Esophagus squamous epithelium (tissue), 5 donors: Measurements from ENCODE around the gene TMEM95. TPM values are rescaled to one million over a fixed set of nuclear protein-coding genes. Genes with fewer than 3 reads are reported as not detected.

ENCODE experiments used
- DNase-seq: peaks from one replicate; lab custom pipeline; 2025; lab: John Stamatoyannopoulos, UW
- H3K27ac ChIP-seq, 4 donors: fragments of 200-600 bp; sonication (generic); one replicate each; pipeline ENCODE4 v1.5.1; 2016 to 2019; ENCODE audit warnings: mild to moderate bottlenecking in 1 of 4
- H3K27me3 ChIP-seq, 4 donors: fragments of 200-600 bp; sonication (generic); 1 replicate in 3 of 4; 2 replicates in 1 of 4; pipeline versions ENCODE4 v1.5.1 to v1.6.0; 2017 to 2021; ENCODE audit warnings: antibody characterized with exemption in 1 of 4
- H3K36me3 ChIP-seq, 3 donors: fragments of 200-600 bp; sonication (generic); one replicate each; pipeline ENCODE4 v1.5.1; 2016 to 2019
- H3K4me1 ChIP-seq, 3 donors: fragments of 200-600 bp; sonication (generic); one replicate each; pipeline ENCODE4 v1.5.1; 2017 to 2019
- H3K4me3 ChIP-seq, 4 donors: fragments of 200-600 bp; sonication (generic); 1 replicate in 3 of 4; 2 replicates in 1 of 4; pipeline ENCODE4 v1.5.1; 2016 to 2019; ENCODE audit warnings: mild to moderate bottlenecking in 2 of 4, moderate library complexity in 1 of 4
- H3K9me3 ChIP-seq, 3 donors: fragments of 200-600 bp; sonication (generic); one replicate each; pipeline ENCODE4 v1.5.1; 2016 to 2019
- POLR2A ChIP-seq, 4 donors: fragments of 450-650 bp; IDR thresholded peaks; one replicate each; pipeline ENCODE4 v1.6.1; 2017; ENCODE audit warnings: antibody characterized with exemption in 4 of 4, mild to moderate bottlenecking in 4 of 4, moderate library complexity in 3 of 4
- WGBS, 2 donors: methylation state at CpG; one replicate each; pipeline ENCODE4 v1.1.5; 2018; 5-methylcytosine and 5-hydroxymethylcytosine counted together
- intact Hi-C: fragments of 100-400 bp; cut with DNase I; formaldehyde crosslinking; loops from one replicate; pipeline ENCODE4 v1.15.0; 2022
- total RNA-seq, 4 donors: library from RNA; depleted of rRNA; stranded (reverse); fragments of >200 nt; gene quantifications; one replicate each; pipeline ENCODE4 v1.1.0, GENCODE V29; 2016
- TF ChIP-seq, protein P1 (sequence below), 6 experiments: fragments of 450-650 bp in 4 of 6; fragments of 200-600 bp in 2 of 6; sonication (generic) in 2 of 6; IDR thresholded peaks; one replicate each; pipeline ENCODE4 v1.5.1; 2016 to 2019; ENCODE audit warnings: antibody characterized with exemption in 6 of 6, mild to moderate bottlenecking in 4 of 6, moderate library complexity in 4 of 6
- donor health status: DM: yes; HTN: yes; CAD: no.

Gene TMEM95
- total RNA-seq, 4 donors from 2014 or later, result not detected

DNA sequence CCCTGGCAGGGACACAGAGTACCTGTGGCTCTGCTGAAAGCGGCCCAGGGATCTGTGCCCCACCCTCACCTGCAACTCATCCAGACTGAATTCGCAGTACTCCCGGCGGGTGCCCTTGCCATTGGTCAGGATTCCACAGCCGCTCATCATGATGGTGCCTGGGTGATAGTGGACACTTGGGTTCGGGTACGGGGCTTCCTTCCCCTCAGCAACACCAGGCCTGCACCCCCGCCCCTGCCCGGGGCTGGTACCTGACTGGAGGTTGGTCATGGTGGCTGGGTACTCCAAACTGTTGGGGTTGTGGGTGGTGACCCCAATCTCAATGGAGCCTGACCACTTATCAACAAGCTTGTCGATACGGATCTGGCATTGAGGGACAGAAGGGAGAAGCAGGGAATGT, 28.8 kb upstream of the TMEM95 start:
- no peaks in the 10 kb centered on the region for H3K9me3 ChIP-seq
- TF ChIP-seq POLR2A (IDR thresholded peaks at IDR 0.05), result no peak
- TF ChIP-seq, protein P1, sequence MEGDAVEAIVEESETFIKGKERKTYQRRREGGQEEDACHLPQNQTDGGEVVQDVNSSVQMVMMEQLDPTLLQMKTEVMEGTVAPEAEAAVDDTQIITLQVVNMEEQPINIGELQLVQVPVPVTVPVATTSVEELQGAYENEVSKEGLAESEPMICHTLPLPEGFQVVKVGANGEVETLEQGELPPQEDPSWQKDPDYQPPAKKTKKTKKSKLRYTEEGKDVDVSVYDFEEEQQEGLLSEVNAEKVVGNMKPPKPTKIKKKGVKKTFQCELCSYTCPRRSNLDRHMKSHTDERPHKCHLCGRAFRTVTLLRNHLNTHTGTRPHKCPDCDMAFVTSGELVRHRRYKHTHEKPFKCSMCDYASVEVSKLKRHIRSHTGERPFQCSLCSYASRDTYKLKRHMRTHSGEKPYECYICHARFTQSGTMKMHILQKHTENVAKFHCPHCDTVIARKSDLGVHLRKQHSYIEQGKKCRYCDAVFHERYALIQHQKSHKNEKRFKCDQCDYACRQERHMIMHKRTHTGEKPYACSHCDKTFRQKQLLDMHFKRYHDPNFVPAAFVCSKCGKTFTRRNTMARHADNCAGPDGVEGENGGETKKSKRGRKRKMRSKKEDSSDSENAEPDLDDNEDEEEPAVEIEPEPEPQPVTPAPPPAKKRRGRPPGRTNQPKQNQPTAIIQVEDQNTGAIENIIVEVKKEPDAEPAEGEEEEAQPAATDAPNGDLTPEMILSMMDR (IDR thresholded peaks at IDR 0.05), result no peak
- DNase-seq, result no peak
- H3K27ac ChIP-seq, result no peak overlapping the region
- peaks cover 27 to 62% (median 30%) of the 10 kb centered on the region in 3 donors for H3K36me3 ChIP-seq
- H3K4me3 ChIP-seq, result no peak overlapping the region
- WGBS, 2 donors, result 64 to 100% methylated on average over 2 to 3 of the region's 11 CpGs
- intact Hi-C loops, result no loop called here
- H3K4me1 ChIP-seq, result peaks cover 11 to 39% (median 17%) of the 10 kb centered on the region in 3 donors
- no peaks in the 10 kb centered on the region for H3K27me3 ChIP-seq

DNA sequence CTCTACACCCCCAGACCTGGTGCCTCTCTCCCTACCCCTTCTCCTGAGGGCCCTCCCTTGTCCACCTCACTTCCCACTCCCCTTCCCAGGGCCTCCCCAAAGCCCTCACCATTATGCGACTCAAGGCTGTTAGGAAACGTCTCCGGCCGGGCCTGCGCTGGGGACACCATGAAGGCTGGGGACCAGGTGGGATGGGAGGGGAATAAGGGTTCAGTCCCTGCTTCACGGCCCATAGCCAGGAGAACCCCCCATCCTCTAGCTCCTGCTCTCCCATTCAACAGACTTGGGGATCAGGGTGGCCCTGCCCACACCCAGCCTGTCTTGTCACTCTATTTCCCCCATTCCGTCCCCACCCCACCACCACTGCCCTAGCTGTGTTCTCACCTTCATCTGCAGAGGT, 27.9 kb upstream of the TMEM95 start:
- peaks cover 20 to 54% (median 21%) of the 10 kb centered on the region in 3 donors for H3K36me3 ChIP-seq
- TF ChIP-seq, protein P1 (IDR thresholded peaks at IDR 0.05), result no peak
- TF ChIP-seq POLR2A (IDR thresholded peaks at IDR 0.05), result no peak
- H3K4me3 ChIP-seq, result no peak overlapping the region
- intact Hi-C loops, result no loop called here
- no peak for DNase-seq
- no peaks in the 10 kb centered on the region for H3K9me3 ChIP-seq
- no peaks in the 10 kb centered on the region for H3K27me3 ChIP-seq
- no peak overlapping the region for H3K27ac ChIP-seq
- peaks cover 11 to 39% (median 17%) of the 10 kb centered on the region in 3 donors for H3K4me1 ChIP-seq
- 91 to 92% methylated on average over 6 to 7 of the region's 7 CpGs for WGBS, 2 donors

DNA sequence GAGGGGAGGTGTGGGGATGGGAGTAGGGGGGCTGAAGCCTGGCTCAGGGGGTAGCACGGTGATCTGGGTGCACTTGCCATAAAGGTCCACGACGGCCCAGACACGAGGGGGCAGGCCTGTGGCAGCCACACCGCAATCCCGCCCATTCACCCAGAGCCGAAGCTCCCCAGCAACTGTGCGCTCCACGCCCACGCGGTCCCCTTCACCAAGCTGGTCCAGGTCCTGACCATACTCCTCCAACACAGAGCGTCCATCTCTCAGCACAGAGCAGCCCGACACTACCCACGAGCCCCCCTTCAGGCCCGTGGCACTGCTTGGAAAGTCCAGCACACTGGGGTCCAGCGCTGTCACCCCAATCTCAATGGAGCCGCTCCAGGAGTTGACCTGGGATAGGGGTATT, 27.5 kb upstream of the TMEM95 start:
- no peak overlapping the region for H3K27ac ChIP-seq
- no peak for DNase-seq
- 78 to 86% methylated on average over 9 of the region's 17 CpGs for WGBS, 2 donors
- H3K36me3 ChIP-seq, result peaks cover 15 to 49% (median 17%) of the 10 kb centered on the region in 3 donors
- no peak overlapping the region for H3K4me3 ChIP-seq
- intact Hi-C loops, result no loop called here
- no peaks in the 10 kb centered on the region for H3K9me3 ChIP-seq
- H3K27me3 ChIP-seq, result no peaks in the 10 kb centered on the region
- peaks cover 11 to 39% (median 17%) of the 10 kb centered on the region in 3 donors for H3K4me1 ChIP-seq
- TF ChIP-seq, protein P1 (IDR thresholded peaks at IDR 0.05), result no peak
- no peak for TF ChIP-seq POLR2A (IDR thresholded peaks at IDR 0.05)

DNA sequence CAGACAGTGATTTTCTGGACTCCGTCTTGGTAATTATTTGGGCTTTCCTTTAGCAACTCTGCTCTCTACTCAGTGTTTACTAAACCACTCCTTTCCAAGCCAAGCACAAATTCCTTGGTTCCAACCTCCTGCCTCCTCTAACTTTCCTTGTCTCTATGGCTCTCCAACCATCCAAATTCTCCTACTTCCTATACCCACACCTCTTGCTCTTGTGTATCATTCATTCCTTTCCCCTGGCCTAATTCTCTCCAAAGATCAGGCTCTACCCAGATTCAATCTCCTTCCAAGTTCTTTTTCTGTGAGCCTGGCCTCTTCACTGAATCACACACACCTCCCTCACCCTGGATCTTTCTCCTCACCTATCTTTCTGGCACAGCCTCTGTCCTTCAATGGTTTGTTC, 26.9 kb upstream of the TMEM95 start:
- Histone ChIP-seq H3K27me3 (no peaks in the 10 kb centered on the region), H3K9me3 (no peaks in the 10 kb centered on the region), H3K4me1 (peaks cover 11 to 39% (median 17%) of the 10 kb centered on the region in 3 donors), H3K4me3 (peak overlapping the region in 2 of 4 donors; percentile 92 to 95), H3K27ac (peak overlapping the region in 1 of 4 donors; percentile 89), H3K36me3 (peaks cover 10 to 44% (median 12%) of the 10 kb centered on the region in 3 donors)
- intact Hi-C loops, result no loop called here
- TF ChIP-seq, protein P1 (IDR thresholded peaks at IDR 0.05), result no peak
- no peak for TF ChIP-seq POLR2A (IDR thresholded peaks at IDR 0.05)
- WGBS, 2 donors, result 50 to 94% methylated on average over 1 of the region's 1 CpG
- DNase-seq, result no peak

DNA sequence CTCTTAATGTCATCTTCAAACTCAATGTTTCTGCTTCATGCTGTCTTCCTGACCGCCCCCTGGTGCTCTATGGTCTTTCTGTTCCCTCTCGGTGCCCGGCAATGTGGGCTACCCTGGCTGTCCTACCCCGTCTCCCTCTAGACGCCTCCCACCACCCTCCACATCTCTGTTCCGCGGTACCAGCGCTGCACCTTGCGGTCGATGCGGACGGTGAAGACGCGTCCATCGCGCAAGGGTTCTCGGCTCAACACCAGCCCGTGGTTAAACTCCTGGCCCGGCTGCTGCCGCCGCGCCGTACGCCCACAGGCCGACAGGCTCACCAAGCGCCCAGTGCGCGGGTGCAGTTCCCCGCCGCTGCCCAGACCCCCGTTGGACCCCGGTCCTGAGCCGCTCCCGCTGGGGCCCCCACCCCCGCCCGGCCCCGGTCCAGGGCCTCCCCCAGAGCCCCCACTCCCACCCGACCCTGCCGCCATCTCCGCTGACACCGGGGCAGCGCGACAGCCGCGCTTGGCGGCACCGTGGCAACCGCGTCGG, 26.0 kb upstream of the TMEM95 start, which contains the start of gene NEURL4:
Gene NEURL4 (minus strand): TSS at position 496 of the 534 bp plus-strand sequence. CDS start 23 bp downstream, at position 473.
- peak within 1 kb of the TSS; percentile 84 to 94 (median 90) for H3K27ac ChIP-seq
- intact Hi-C loops, result no loop called here
- peaks cover 11 to 38% (median 17%) of the 10 kb centered on the region in 3 donors for H3K4me1 ChIP-seq
- H3K27me3 ChIP-seq, result peaks cover 0 to 5% (median 0%) of the 10 kb centered on the region in 4 donors
- DNase-seq, result no peak
- H3K36me3 ChIP-seq, result peaks cover 1 to 35% (median 4%) of the 10 kb centered on the region in 3 donors
- 1% methylated on average over 16 to 23 of the region's 50 CpGs for WGBS, 2 donors
- TF ChIP-seq, protein P1 (IDR thresholded peaks at IDR 0.05), result peak in 1 of 6 experiments; percentile 4
- no peak for TF ChIP-seq POLR2A (IDR thresholded peaks at IDR 0.05)
- peak within 1 kb of the TSS; percentile 73 to 95 (median 84) for H3K4me3 ChIP-seq
- no peaks in the 10 kb centered on the region for H3K9me3 ChIP-seq
